AML-193 (cell line): ENCODE results near the gene ABLIM2.
A peak's percentile ranks its signal among the peaks of the same experiment; 100 is the strongest.

Experiments used
- DNase-seq, 2 experiments: peaks; one replicate each; lab custom pipeline; 2025; lab: John Stamatoyannopoulos, UW

Gene ABLIM2

DNA sequence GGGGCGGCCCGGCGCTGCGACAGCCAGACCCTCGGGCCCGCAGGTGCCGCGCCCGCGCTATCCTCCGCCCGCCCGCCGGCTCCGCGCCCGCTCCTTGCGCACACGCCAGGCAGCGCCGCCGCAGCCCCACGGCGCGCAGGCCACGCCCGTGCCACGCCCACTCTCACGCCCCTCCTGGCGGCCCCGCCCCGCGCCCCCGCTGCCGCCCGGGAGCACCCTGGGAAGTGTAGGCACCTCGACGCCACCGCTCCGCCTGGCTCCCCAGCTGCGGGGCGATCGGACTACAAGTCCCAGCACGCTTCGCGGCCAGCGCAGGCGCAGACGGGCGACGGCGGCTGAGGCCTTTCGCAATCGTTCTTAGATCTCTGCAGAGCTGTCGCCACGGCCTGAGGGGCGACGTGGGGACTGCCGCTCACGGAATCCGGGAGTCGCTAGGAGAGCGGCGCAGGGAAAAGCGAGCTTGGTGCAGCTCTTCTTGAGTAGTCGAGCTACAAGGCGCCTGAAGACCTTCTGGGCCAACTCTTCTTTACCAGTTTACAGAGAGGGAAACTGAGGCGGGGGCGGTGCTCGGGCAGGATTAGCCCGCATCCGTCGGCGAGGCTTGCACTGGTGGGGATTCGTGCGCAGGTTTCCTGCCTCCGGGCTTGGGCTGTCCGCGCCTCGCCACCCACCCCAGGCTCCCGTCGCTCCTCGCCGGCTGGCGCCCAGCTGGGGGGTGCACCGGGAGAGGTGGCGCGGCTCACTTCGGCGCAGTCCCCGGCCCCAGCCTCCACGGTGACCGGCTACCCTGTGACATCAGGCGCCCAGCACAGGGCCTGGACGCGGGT is at the start of gene ABLIM2:
Gene ABLIM2 (minus strand): TSS at position 104 of the 827 bp plus-strand sequence. CDS start 124 bp downstream, outside the sequence.
- peak; percentile 91 for DNase-seq

DNA sequence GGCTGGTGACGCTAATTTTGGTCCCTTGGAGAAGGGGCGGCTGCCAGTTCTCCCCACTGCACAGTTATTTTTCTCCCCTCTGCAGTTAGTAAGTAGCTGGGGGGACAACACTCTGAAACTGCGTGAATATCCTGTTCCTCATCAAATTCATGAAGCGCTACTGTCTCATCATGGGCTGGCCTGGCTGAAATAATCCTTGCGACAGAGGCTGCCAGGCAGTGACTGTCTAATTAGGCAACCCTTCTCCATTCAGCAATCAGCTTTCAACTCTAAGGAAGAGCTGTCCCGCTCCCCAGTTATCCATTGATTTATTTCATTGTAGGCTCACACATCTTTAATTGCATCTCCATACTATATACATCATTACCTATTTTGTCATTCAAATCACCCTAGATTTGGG is 48.7 kb upstream of the ABLIM2 start:
- DNase-seq = peak; percentile 65 to 78

DNA sequence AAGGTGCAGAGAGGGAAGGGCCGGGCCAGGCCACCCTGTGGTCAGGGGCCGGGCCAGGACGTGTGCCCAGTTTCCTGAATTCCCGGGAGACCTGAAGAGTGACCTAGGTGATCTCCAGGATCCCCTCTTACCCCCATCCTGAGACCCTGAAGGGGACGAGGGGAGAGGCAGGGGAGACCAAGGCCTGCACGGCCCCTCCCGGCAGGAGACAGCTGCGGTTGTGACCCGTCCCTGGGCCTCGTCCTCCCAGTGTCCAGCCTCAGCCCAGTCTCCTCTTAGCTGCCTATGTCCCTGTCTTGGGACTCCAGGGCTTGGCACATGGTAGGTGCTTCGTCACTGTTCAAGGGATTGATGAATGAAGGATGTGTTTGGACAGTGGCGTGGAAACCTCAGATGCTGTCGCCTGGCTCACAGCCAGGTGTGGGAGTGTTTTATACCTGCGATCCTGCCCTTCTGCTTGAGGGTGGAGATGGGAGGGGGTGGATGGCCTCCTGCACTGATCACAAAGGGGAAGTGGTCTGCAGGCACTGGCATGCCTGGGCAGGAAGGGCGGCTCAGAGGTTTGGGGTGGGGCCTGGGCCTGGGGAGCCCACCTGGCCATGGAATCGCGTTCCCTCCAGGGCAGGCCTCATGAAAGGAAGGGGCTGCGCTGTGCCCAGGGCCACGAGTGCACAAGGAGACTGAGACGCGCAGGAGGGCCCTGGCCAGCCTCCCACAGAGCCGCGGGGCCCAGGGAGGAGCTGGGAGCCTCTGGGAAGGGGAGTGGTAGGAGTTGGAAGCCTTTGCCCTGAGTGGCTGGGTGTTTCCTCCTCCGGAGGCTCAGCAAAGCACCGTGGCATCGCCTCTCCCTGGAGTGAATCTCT is 47.4 kb upstream of the ABLIM2 start:
- peak in 1 of 2 experiments; percentile 17 for DNase-seq

DNA sequence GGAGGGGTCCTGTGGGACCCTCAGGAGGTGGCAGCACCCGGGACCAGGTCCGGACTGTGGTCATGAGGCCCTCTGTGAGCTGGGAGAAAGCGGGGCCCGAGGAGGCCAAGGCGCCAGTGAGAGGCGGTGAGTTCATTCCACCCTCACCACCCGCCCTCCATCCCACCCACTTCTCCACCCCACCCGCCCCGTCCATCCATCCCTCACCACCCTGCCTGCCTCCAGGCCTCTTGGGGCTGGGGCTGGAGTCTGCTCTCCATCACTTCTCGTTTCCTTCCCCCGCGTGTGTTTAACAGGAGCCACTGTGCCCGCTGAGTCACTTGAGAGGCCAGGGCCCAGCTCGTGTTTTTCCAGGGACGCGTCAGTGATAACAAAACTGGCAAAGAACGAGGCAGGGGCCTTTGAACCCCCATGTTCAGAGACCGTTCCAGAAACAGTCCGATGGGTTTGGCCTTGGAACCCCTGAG is 46.7 kb upstream of the ABLIM2 start:
- no peak for DNase-seq

DNA sequence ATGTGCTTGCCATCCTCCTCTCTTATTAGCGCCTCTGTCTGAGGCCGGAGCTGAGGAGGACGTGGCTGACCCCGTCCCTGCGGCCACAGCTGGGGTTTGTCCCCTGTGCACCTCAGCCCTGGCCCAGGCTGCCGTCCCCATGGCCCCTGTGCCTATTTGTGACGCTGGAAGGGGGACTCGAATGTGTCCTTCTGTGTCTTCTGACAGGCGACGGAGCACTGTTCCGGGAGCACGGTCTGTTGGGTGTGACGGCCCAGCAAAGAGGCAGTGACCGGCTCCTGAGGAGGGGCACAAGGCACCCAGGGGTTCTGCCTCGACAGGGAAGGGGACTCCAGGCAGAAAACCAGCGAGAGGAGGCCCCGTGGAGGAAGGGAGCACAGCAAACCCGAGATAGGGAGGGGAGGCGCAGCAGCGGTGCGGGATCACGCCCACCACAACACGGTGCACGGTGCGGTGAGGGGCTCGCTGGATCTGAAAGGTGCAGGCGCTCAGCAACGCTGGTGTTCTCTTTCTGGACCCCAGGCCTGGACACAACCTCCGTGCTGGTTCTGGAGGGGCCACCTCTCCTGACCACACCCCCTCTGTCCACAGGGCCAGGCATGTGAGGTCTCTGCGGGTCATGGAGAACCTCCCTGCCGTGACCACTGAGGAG is 46.1 kb upstream of the ABLIM2 start:
- DNase-seq = no peak

DNA sequence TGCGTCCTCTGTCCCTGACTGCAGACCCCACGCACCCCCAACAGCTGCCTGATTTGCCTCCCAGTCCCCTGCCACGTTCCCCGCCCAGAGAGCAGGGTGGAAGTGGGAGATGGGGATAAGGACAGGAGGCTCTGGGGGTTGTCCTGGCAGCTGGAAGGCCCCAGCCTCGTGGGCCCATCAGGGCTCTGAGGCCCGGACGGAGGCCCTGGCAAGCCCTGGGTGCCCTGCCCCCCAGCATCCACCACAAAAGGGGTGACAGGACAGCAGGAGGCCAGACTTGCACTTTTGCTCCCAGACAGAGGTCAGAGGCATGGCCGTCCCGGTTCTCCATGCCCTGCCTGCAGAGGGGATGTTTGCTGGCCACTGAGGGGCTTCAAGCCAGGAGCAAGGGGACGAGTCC is 45.2 kb upstream of the ABLIM2 start:
- no peak for DNase-seq

DNA sequence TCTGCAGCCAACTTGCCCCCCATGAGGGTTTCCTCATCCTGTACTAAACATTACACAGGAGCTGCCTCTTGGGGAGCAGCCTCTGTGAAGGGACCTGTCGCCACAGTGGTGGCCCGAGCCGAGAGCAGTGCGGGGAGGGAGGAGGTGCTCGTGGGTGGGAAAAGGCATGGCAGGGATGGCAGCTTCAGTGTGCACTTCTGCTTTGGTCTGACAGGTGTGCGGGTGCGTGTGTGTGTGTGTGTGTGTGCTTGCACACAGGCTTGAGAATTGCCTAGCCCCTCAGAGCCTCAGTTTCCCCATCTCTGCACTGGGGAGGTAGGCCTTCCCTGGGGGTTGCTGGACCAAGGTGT is 44.4 kb upstream of the ABLIM2 start:
- DNase-seq = no peak

DNA sequence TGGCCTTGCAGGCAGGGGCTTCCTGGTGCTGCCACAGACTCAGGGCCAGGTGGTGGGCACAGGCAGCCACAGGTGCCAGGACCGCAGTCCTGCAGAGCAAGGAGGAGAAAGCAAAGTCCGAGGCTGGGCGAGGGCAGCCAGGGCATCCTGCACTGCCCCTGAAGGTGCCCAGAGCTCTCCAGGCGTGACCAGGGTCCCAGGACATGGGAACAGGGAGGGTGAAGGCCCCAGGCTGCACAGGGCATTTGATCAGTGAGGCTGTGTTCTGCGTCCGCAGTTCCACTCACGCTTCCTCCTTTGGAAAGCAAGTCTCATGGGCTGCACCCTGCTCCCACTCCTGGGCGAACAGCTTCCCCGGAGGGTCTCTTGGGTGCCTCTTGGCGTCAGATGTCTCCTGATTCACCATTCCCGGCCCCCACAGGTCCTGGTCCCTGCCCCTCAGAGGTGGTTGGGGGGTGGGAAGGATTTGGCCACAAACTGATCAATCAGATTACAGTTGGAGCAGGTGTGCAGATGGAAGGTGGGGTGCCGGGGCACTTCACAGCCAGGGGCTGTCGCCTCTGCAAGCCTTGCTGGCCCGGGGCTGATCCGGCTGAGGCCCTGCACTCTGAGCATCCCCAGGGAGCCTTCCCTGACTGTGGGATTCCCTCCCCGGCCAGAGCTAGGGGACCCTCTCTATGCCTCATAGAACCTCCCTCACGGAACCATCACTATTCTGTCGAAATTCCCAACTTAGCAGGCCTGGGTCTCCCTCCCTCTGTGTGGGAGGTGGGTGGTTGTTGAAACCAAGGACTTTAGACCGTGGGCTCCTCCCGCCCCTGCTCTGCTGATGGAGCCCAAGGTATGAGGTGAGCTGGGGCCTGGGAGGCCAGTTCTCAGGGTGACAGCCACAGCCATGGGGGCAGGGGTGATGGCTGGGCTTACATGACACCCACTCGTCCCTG is 43.8 kb upstream of the ABLIM2 start:
- no peak for DNase-seq

DNA sequence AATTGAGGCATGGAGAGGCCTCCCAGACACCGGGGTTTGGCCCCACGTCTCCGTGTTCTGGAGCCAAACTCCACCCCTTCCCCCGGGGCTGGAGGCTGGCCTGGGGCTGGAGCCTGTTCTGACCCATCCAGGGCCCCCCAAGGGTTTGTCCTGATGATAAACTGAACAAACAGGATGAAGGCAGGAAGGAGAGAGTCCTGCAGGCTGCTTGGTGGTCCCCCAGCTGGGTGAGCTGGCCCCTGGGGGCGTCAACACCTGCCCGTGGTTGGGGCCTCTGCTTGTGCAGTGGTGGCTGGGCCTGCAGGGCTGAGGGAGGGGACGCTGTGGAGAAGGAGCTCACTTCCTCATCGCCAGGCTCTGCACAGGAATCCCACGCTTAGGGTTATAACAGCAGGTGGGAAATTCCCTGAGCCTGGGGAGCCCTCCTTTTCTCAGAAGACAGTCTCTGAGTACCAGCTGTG is 42.7 kb upstream of the ABLIM2 start:
- DNase-seq = peak; percentile 9 to 13

DNA sequence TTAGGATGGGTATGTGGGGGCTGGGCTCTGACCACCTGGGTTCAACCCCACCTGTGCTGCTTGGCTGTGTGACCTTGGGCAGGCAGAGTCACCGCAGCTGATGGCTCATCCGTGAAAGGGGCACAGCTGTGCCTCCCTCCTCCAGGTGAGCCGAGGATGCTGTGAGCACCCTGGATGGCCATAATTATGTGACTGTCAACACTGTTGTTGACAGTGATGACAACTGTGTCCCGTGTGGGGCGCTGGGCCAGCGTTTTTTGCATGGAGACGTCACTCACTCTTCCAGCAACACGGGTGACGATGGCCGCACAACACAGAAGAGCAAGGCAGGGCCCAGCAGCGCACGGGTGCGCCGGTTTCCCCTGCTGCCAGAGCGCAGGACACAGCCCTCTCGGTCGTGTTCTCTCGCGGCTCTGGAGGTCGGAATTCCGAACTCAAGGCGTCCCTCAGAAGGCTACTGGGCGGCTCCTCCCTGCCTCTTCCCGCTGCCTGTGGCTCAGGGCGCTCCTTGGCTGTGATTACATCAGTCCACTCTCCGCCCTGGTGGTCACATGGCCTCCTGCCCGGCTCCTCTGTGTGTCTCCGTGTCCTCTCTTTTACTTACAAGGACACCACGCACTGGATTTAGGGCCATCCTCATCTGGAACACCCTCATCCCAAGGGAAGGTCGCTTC is 41.8 kb upstream of the ABLIM2 start:
- DNase-seq = no peak

DNA sequence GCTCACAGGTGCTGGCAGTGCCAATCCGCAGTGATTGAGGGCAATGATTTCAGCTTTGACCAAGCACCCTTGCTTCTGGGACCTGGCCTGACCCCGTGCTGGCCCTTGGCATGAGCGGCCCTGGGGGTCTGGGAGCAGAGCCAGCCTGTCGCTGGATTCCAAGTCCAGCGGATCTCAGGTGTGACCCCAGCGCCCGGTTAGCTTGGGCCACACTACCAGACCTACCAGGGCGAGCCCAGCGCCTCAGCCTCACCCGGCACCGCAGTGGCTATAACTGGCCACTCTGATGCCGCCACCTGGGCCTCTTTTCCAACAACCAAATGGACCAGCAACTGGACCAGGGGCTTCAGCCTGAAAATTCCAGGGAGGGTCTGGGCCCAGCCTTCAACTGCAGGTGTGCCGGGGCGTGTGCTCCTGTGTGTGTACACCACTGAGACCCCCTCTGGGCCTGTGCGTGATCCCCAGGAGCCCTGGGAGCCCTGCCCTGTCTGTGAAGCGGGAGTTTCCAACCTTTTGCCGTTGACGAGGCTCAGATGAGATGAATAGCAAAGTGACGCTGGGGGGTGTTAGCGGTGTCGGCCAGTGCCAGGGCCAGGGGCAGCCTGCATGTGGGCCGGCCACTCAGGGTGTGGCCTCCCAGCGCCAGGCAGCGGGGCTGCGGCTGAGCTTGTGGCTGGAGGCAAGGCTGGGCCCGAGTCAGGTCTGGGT is 41.1 kb upstream of the ABLIM2 start:
- DNase-seq = no peak

DNA sequence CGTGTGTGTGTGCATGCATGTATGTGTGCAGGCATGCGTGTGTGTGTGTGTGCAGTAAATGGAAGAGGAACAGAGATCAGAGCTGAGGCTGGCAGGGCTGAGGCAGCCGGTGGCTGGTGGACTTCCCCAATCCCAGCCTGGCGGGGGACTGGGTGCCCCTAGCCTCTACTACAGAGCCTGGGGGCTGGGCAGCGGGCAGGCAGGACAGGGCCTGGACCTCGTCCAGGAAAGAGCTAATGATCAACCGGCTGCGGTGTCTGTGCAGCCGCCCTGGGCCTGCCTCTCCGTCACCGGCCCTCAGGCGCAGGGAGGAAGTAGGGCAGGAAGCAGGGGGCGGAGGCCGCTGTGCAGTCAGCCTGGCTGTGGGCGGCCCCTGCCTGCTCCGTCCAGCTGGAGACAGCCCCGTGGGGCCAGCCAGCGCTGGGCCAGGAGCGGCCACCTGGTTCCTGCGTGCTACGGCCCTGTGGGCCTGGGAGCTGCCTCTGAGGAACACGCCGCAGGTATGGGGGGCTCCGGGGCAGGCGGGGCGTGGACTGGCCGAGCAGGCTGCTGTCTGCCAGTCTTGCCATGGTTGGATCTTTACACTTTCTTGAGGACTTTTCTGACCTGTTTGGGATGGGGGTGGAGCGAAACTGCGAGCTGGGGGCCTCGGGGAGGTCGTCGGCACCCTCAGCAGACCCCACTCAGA is 40.4 kb upstream of the ABLIM2 start, which contains the start of gene SH3TC1:
Gene SH3TC1 (plus strand): TSS at position 385 of the 688 bp plus-strand sequence. CDS start 5,905 bp downstream, outside the sequence.
- peak; percentile 96 to 98 for DNase-seq

DNA sequence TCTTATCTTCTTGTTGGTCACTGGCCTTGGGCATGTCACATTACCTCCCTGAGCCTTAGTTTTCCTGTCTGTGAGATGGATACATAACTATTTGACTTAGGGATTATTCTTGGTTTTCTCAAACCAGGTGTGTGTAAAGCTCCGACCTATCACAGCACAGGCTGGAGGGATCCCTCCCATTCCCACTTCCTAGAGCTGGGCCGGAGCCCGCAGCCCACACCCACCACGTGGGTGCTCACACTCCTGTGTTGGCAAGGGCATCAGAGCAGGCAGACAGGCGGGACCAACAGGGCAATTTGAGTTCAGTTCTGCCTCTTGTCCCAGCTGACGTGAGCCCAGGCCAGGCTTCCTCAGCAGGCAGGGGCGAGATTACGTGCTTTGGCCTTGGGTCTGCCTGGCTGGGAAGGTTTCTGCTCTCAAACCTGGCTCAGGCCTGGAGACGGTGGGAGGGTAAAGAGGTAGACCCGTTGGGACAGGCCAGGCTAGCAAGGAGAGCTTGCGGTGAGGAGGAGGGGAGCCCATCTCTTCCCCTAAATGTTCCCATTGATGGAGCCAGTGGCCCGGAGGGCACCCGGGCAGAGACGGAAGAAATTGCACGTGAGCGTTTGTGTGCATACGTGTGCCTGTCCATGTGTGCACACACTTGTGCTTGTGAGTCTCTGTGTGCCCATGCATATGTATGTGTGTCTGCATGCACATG is 39.7 kb upstream of the ABLIM2 start:
- DNase-seq = no peak

DNA sequence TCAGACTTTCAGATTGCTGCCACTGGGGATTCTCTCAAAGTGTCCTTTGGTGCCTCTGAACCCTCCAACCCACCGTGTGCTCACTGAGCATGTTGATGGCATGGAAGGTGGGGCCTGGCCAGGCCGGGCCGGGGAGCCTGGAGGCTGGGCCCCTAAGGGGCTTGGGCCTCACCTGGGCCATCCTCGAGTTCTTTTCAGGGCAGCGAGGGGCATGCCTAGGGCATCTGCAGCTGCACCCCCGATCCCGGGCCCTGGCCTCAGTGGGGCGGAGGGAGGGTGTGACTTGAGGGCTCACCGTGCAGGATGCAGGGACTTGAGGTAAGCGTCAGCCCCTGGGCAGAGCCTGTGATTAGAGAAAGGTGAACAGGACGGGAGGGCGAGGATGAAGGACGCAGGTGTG is 38.9 kb upstream of the ABLIM2 start:
- DNase-seq = no peak

DNA sequence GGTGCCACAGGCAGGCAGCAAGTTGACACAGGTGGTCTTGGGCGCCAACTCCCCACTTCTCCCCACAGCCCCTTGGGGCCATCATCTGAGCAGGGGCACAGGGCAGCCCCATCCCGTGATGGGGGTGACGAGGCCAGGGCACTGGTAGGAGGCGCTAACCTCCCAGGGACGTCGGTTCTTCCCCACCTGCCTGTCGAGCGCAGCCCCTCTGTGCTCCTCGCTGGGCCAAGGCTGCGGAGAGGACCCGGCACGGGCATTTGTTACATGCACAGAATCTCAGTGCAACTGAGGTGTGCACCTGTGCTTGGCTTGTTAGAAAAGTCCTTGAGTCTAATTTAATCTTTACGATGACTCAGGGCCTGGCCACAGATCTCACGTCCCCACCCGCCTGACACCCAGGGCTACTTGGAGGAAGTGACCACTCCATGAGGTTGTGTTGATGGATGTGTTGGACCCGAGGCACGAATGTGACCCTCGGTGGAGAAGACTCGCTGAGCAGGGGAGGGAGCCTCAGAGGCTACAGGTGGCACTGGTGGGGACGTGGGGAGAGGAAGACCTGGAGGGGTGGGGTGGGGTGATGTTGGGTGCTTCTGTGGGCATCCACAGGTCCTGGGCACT is 37.3 kb upstream of the ABLIM2 start:
- no peak for DNase-seq

DNA sequence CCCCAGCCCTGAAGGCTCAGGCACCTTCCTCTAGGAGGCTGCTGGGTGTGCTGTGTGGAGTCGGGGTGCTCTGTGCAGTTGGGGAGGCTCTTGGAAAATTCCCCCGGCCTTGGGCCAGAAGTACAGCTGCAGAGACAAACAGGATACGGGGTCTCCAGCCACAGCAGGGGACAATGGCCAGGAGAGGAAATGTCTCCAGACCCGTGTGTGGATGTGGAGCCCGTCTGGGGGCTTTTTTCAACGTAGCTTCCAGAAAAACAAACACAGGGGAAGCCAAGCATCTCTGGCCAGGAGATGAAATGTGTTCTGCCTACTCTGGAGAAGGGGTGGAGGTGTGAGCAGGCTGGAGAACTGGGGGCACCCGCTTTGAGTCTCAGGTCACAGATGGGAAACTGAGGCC is 36.8 kb upstream of the ABLIM2 start:
- no peak for DNase-seq

DNA sequence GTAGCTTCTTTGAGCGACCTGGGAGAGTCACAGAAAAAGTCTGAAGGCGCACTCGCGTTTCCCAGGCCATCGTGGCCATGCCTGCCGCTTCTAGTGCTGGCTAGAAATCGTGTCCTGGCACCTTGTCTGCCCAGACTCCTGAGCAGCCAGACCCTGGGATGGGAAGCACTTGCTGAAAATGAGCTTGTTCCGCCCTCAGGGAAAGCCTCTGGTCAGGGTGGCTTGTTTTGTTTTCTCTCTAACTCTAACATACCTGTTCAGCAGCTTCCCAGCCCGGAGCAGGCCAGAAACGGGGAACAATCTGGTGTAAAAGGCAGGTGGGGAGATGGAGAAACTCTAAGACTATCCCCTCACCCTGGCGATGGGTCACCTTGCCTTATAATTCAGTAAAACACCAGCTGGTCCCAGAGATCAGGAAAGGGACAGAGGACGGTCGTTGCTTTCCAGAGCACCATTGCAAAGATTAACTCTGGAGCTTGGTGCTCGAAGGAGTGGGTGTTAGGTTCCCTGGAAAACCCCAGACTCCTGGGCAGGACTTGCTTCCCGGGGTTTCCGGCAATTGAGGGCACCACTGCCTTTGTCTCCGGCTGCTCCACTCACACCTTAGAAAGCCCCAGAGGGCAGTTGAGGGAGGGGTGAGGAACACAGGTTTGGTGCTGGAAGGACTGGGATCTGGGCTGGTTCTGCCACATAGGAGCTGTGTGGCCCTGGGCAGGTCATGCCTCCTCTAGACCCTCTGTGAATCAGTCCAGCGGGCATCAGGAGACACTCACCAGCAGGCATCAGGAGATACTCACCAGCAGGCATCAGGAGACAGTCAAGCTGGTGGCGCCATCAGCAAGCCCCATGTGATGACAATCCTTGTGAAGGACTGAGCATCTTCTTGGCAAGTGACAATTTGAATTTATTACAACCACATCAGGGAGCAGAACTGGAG is 36.0 kb upstream of the ABLIM2 start:
- DNase-seq = no peak
